Cardiac ventricle fibroblast (primary cell): ENCODE measurements around the gene DENND2D. TPM values are rescaled to one million over a fixed set of nuclear protein-coding genes. Genes with fewer than 3 reads are reported as not detected.

Source experiments
- total RNA-seq: library from RNA; depleted of rRNA; stranded (reverse); fragments of >200 nt; gene quantifications from 2 replicates; pipeline ENCODE4 v1.2.3, GENCODE V29; 2015

DENND2D gene
- total RNA-seq: 5.0 and 6.5 TPM in 2 replicates

GRCh38 chr1:111199881-111200801, at the start of gene DENND2D:
Gene DENND2D (minus strand): TSS chr1:111200646. CDS start chr1:111200459, 187 bp downstream.

DNA sequence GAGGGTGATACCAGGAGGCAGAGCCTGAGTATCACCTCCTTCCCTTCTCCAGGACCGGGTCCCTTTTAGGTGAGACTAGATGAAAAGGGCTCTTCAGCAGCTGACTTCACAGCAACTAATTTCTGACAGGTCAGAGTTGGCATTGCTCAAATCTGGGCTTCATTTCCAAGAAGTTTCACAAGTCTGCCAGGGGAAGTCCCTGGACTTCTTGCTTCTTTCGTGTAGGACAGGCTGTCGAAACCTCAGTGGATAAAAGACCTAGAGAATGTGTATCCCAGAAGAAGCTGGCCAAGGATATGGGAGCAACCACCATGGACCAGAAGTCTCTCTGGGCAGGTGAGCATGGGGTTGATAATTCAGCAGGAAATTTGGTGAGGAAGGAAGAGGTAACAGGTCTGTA, 27.0 kb upstream of the DENND2D start, which contains the start of gene CHI3L2:
Gene CHI3L2 (plus strand): TSS at position 280 of the 400 bp plus-strand sequence. CDS start 17 bp downstream, at position 297.

GRCh38 chr1:111139956-111140679, 60.3 kb downstream of the DENND2D start, which contains the start of the genes CEPT1 and DRAM2:
Gene CEPT1 (plus strand): TSS chr1:111140223. CDS start chr1:111147715, 7,492 bp downstream.
Gene DRAM2 (minus strand): TSS chr1:111140093. CDS start chr1:111131554, 8,539 bp downstream.

Other genes starting within 250 kb of the DENND2D start
- gene LRIF1, start 236.7 kb downstream of the DENND2D start, total RNA-seq: 7.2 and 7.4 TPM in 2 replicates
- gene DRAM2, start 60.6 kb downstream of the DENND2D start, total RNA-seq: 30.4 and 34.8 TPM in 2 replicates
- 23.7 and 28.6 TPM in 2 replicates for gene CEPT1, start 60.4 kb downstream of the DENND2D start, total RNA-seq
- 86.1 and 90.7 TPM in 2 replicates for gene CHI3L2, start 27.1 kb upstream of the DENND2D start, total RNA-seq
- not detected in 2 replicates for gene CHIA, start 90.2 kb upstream of the DENND2D start, total RNA-seq
- gene OVGP1, start 227.1 kb upstream of the DENND2D start, total RNA-seq: 0.59 and 0.94 TPM in 2 replicates
- gene WDR77, start 248.6 kb upstream of the DENND2D start, total RNA-seq: 23.1 and 28.1 TPM in 2 replicates
- 144 and 198 TPM in 2 replicates for gene ATP5PB, start 248.8 kb upstream of the DENND2D start, total RNA-seq